Mesenchymal stem cell (in vitro differentiated cells and primary cell): ENCODE results near the gene PANK2.
"Not testable (repeated sequence)": the region's sequence is repeated elsewhere in the genome, so short reads cannot be mapped to it uniquely, and the experiment has no call there.

Source experiments
- DNase-seq: peaks from one replicate; pipeline ENCODE4 v3.0.0-alpha.2; 2013
- H2AFZ ChIP-seq: one replicate; pipeline ENCODE4 v1.6.1; 2013; ENCODE audit warnings: low read depth, mild to moderate bottlenecking, control low read depth, inconsistent platforms, low read length, moderate library complexity
- H2AK5ac ChIP-seq: 2 replicates; pipeline ENCODE4 v1.6.1; 2013; ENCODE audit warnings: low read length, moderate library complexity, mild to moderate bottlenecking, inconsistent platforms; ENCODE audit not compliant: severe bottlenecking
- H2BK120ac ChIP-seq: one replicate; pipeline ENCODE4 v1.6.1; 2013; ENCODE audit warnings: low read depth, mild to moderate bottlenecking, inconsistent platforms, low read length, moderate library complexity
- H2BK12ac ChIP-seq, 2 experiments: one replicate each; pipeline ENCODE4 v1.6.1; 2013; ENCODE audit warnings: inconsistent platforms in 2 of 2, low read length in 2 of 2, mild to moderate bottlenecking in 2 of 2, moderate library complexity in 2 of 2, control low read depth in 1 of 2
- H2BK15ac ChIP-seq: one replicate; pipeline ENCODE4 v1.6.1; 2013; ENCODE audit warnings: mild to moderate bottlenecking, low read depth, inconsistent platforms; ENCODE audit not compliant: poor library complexity, severe bottlenecking
- H2BK5ac ChIP-seq: 2 replicates; pipeline ENCODE4 v1.6.1; 2013; ENCODE audit warnings: low read depth, mild to moderate bottlenecking, low read length, control low read depth, inconsistent platforms; ENCODE audit not compliant: poor library complexity, severe bottlenecking
- H3K14ac ChIP-seq, 2 experiments: one replicate each; pipeline ENCODE4 v1.6.1; 2013; ENCODE audit warnings: inconsistent platforms in 2 of 2, low read length in 2 of 2, control low read depth in 1 of 2, mild to moderate bottlenecking in 1 of 2, moderate library complexity in 1 of 2
- H3K18ac ChIP-seq, 2 experiments: one replicate each; pipeline ENCODE4 v1.6.1; 2013; ENCODE audit warnings: inconsistent platforms in 2 of 2, low read length in 2 of 2, control low read depth in 1 of 2, low read depth in 1 of 2, mild to moderate bottlenecking in 1 of 2
- H3K23ac ChIP-seq, 2 experiments: one replicate each; pipeline ENCODE4 v1.6.1; 2013; ENCODE audit warnings: inconsistent platforms in 2 of 2, low read length in 2 of 2, mild to moderate bottlenecking in 2 of 2, moderate library complexity in 2 of 2, control low read depth in 1 of 2
- H3K27ac ChIP-seq: 2 replicates; pipeline ENCODE4 v1.5.1; 2013; ENCODE audit warnings: mild to moderate bottlenecking, moderate library complexity, low read length, control low read depth, inconsistent platforms; ENCODE audit not compliant: poor library complexity, severe bottlenecking
- H3K27me3 ChIP-seq, 2 experiments: 2 replicates each; pipeline versions ENCODE4 v1.6.1 to v1.7.0; 2013; ENCODE audit warnings: low read length in 2 of 2, mild to moderate bottlenecking in 2 of 2, moderate library complexity in 2 of 2, control low read depth in 1 of 2, inconsistent platforms in 1 of 2; ENCODE audit not compliant: control insufficient read depth in 1 of 2, insufficient read depth in 1 of 2
- H3K36me3 ChIP-seq, 2 experiments: 2 replicates each; pipeline versions ENCODE4 v1.6.1 to v1.7.0; 2013; ENCODE audit warnings: low read length in 2 of 2, control low read depth in 1 of 2, inconsistent platforms in 1 of 2, low read depth in 1 of 2, mild to moderate bottlenecking in 1 of 2; ENCODE audit not compliant: insufficient read depth in 2 of 2, control insufficient read depth in 1 of 2
- H3K4ac ChIP-seq, 2 experiments: one replicate each; pipeline ENCODE4 v1.6.1; 2013; ENCODE audit warnings: inconsistent platforms in 2 of 2, low read length in 2 of 2, mild to moderate bottlenecking in 2 of 2, moderate library complexity in 2 of 2, control low read depth in 1 of 2, low read depth in 1 of 2
- H3K4me1 ChIP-seq: 2 replicates; pipeline ENCODE4 v1.6.1; 2013; ENCODE audit warnings: low read depth, low read length, control low read depth; ENCODE audit not compliant: control insufficient read depth, insufficient read depth
- H3K4me2 ChIP-seq: 2 replicates; pipeline ENCODE4 v1.6.1; 2013; ENCODE audit warnings: low read length, mild to moderate bottlenecking, inconsistent platforms; ENCODE audit not compliant: poor library complexity, severe bottlenecking
- H3K4me3 ChIP-seq, 2 experiments: 2 replicates each; pipeline versions ENCODE4 v1.5.1 to v1.7.0; 2013; ENCODE audit warnings: low read length in 2 of 2, mild to moderate bottlenecking in 2 of 2, control low read depth in 1 of 2, low read depth in 1 of 2; ENCODE audit not compliant: insufficient read depth in 1 of 2
- H3K79me1 ChIP-seq: replicated peaks from 2 replicates; pipeline ENCODE4 v1.6.1; 2013; ENCODE audit warnings: mild to moderate bottlenecking, control low read depth, low read length, inconsistent platforms; ENCODE audit not compliant: poor library complexity, severe bottlenecking
- H3K9ac ChIP-seq: 2 replicates; pipeline ENCODE4 v1.7.0; 2013; ENCODE audit warnings: mild to moderate bottlenecking, low read length, moderate library complexity
- H3K9me3 ChIP-seq: 2 replicates; pipeline ENCODE4 v1.7.0; 2013; ENCODE audit warnings: mild to moderate bottlenecking, low read length; ENCODE audit not compliant: control insufficient read depth
- H4K8ac ChIP-seq: one replicate; pipeline ENCODE4 v1.6.1; 2013; ENCODE audit warnings: inconsistent platforms, mild to moderate bottlenecking, low read length, moderate library complexity
- H4K91ac ChIP-seq: one replicate; pipeline ENCODE4 v1.6.1; 2013; ENCODE audit warnings: mild to moderate bottlenecking, low read length, inconsistent platforms
- WGBS: methylation state at CpG from one replicate; pipeline ENCODE4 v1.1.7; 2013; ENCODE audit warnings: mixed read lengths; 5-methylcytosine and 5-hydroxymethylcytosine counted together

PANK2 gene

GRCh38 chr20:3906744-3907721 lies 17.8 kb downstream of the PANK2 start:
- H2BK15ac ChIP-seq, H2AFZ ChIP-seq, H3K4me1 ChIP-seq, H3K79me1 ChIP-seq, H3K4me3 ChIP-seq, H2BK12ac ChIP-seq, H3K27ac ChIP-seq, H3K27me3 ChIP-seq, H2BK120ac ChIP-seq, H3K4me2 ChIP-seq, H3K4ac ChIP-seq, H2AK5ac ChIP-seq, H4K8ac ChIP-seq, DNase-seq, H2BK5ac ChIP-seq, H3K23ac ChIP-seq, H4K91ac ChIP-seq, H3K9ac ChIP-seq, H3K9me3 ChIP-seq, H3K18ac ChIP-seq, H3K14ac ChIP-seq: not testable (repeated sequence)
- H3K36me3 ChIP-seq = peaks cover 25 to 42% of the 10 kb centered on the region in 2 experiments
- 95% methylated on average over 17 of the region's 17 CpGs for WGBS

GRCh38 chr20:3908667-3909066 lies 19.5 kb downstream of the PANK2 start:
- Histone ChIP-seq H3K9me3 (no peaks in the 10 kb centered on the region), H3K79me1 (no peaks in the 10 kb centered on the region), H2BK5ac (no peak overlapping the region), H3K23ac (no peak overlapping the region), H2BK15ac (no peak overlapping the region), H3K36me3 (peaks cover 35 to 57% of the 10 kb centered on the region in 2 experiments), H3K27me3 (no peaks in the 10 kb centered on the region), H2AK5ac (no peak overlapping the region), H3K18ac (no peak overlapping the region), H3K4me2 (no peak overlapping the region), H3K4me3 (no peak overlapping the region), H3K14ac (no peak overlapping the region), H3K27ac (no peak overlapping the region), H4K91ac (no peak overlapping the region), H2AFZ (no peak overlapping the region), H3K9ac (no peak overlapping the region), H3K4ac (no peak overlapping the region), H2BK12ac (no peak overlapping the region), H2BK120ac (no peak overlapping the region), H3K4me1 (peaks cover 7% of the 10 kb centered on the region), H4K8ac (no peak overlapping the region)
- 97% methylated on average over 4 of the region's 4 CpGs for WGBS
- no peak for DNase-seq

- Histone ChIP-seq H3K9me3 (no peaks in the 10 kb centered on the region), H3K9ac (no peak overlapping the region), H3K23ac (no peak overlapping the region), H3K79me1 (peaks cover 1% of the 10 kb centered on the region), H3K4me1 (peaks cover 10% of the 10 kb centered on the region), H3K36me3 (peaks cover 42 to 69% of the 10 kb centered on the region in 2 experiments), H2AK5ac (no peak overlapping the region), H2BK15ac (no peak overlapping the region), H3K14ac (no peak overlapping the region), H2BK120ac (no peak overlapping the region), H3K4ac (no peak overlapping the region), H2AFZ (no peak overlapping the region), H3K18ac (no peak overlapping the region), H3K4me2 (no peak overlapping the region), H4K91ac (no peak overlapping the region), H2BK12ac (no peak overlapping the region), H4K8ac (no peak overlapping the region), H3K27me3 (no peaks in the 10 kb centered on the region), H3K27ac (no peak overlapping the region), H3K4me3 (no peak overlapping the region), H2BK5ac (no peak overlapping the region)
- no peak for DNase-seq
Measured at GRCh38 chr20:3909952-3910366, 20.8 kb downstream of the PANK2 start.

DNA sequence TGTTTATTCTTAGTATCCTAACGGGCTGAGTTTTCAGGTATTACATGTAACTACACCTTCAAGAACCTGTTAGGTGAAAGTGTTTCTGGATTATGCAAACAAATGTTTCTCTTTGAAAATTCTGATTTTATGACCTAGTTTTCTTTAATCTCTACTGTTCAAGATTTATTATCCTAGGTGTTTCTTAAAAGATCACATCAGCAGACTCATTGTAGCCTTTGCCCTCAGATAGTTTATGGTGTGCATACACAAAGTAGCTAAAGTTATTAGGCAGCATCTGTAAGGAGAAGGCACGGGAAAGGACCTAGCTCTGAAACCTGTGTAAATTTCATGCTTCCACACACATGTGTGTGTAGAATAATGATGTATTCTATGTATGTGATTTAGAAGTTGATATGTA lies 21.7 kb downstream of the PANK2 start:
- Histone ChIP-seq H3K4ac (no peak overlapping the region), H2BK12ac (no peak overlapping the region)

More for the DNA sequence above, 21.7 kb downstream of the PANK2 start:
- no peak overlapping the region for H2AFZ ChIP-seq
- H2AK5ac ChIP-seq = no peak overlapping the region
- peaks cover 42 to 76% of the 10 kb centered on the region in 2 experiments for H3K36me3 ChIP-seq
- no peak overlapping the region for H2BK120ac ChIP-seq
- no peak overlapping the region for H3K18ac ChIP-seq
- H3K27me3 ChIP-seq = no peaks in the 10 kb centered on the region
- H3K4me1 ChIP-seq = peaks cover 9% of the 10 kb centered on the region
- H2BK15ac ChIP-seq = no peak overlapping the region
- no peak overlapping the region for H2BK5ac ChIP-seq
- no peak overlapping the region for H3K4me2 ChIP-seq
- no peak overlapping the region for H4K91ac ChIP-seq
- no peak overlapping the region for H3K23ac ChIP-seq
- peaks cover 1% of the 10 kb centered on the region for H3K79me1 ChIP-seq
- no peak for DNase-seq
- no peak overlapping the region for H4K8ac ChIP-seq
- WGBS = 96% methylated on average over 1 of the region's 2 CpGs
- no peaks in the 10 kb centered on the region for H3K9me3 ChIP-seq
- no peak overlapping the region for H3K27ac ChIP-seq
- no peak overlapping the region for H3K14ac ChIP-seq
- H3K9ac ChIP-seq = no peak overlapping the region
- H3K4me3 ChIP-seq = no peak overlapping the region
